H9 (cell line): ENCODE data around the gene GTF3C1. TPM values are rescaled to one million over a fixed set of nuclear protein-coding genes. Genes with fewer than 3 reads are reported as not detected.

Source experiments
- DNase-seq: peaks from one replicate; pipeline ENCODE4 v3.0.0-alpha.2; 2017
- H2AFZ ChIP-seq: one replicate; pipeline ENCODE4 v1.6.1; 2013; ENCODE audit warnings: mild to moderate bottlenecking, low read length, control low read depth, moderate library complexity
- H2AK5ac ChIP-seq: 2 replicates; pipeline ENCODE4 v1.6.1; 2013; ENCODE audit warnings: low read length, control low read depth, mixed read lengths; ENCODE audit not compliant: insufficient read length
- H2BK120ac ChIP-seq: one replicate; pipeline ENCODE4 v1.6.1; 2013; ENCODE audit warnings: low read depth, mild to moderate bottlenecking, low read length, control low read depth, inconsistent platforms; ENCODE audit not compliant: poor library complexity, severe bottlenecking
- H2BK12ac ChIP-seq: 2 replicates; pipeline ENCODE4 v1.6.1; 2013; ENCODE audit warnings: low read length, control low read depth, mixed read lengths, low read depth; ENCODE audit not compliant: insufficient read length
- H2BK15ac ChIP-seq: 2 replicates; pipeline ENCODE4 v1.6.1; 2013; ENCODE audit warnings: low read depth, low read length, control low read depth
- H2BK20ac ChIP-seq: one replicate; pipeline ENCODE4 v1.6.1; 2013; ENCODE audit warnings: low read depth, mild to moderate bottlenecking, low read length, control low read depth, inconsistent platforms; ENCODE audit not compliant: poor library complexity, severe bottlenecking
- H2BK5ac ChIP-seq: 2 replicates; pipeline ENCODE4 v1.6.1; 2013; ENCODE audit warnings: low read length, control low read depth, mixed read lengths; ENCODE audit not compliant: insufficient read length
- H3K14ac ChIP-seq: 2 replicates; pipeline ENCODE4 v1.6.1; 2013; ENCODE audit warnings: low read length, control low read depth; ENCODE audit not compliant: insufficient read depth
- H3K18ac ChIP-seq: 2 replicates; pipeline ENCODE4 v1.6.1; 2013; ENCODE audit warnings: low read depth, mild to moderate bottlenecking, mixed read lengths, low read length, control low read depth; ENCODE audit not compliant: insufficient read length
- H3K23ac ChIP-seq: 2 replicates; pipeline ENCODE4 v1.6.1; 2013; ENCODE audit warnings: low read length, control low read depth, mixed read lengths, low read depth; ENCODE audit not compliant: insufficient read length
- H3K23me2 ChIP-seq: 2 replicates; pipeline ENCODE4 v1.6.1; 2013; ENCODE audit warnings: low read depth, mild to moderate bottlenecking, mixed read lengths, low read length, control low read depth; ENCODE audit not compliant: insufficient read length, poor library complexity, severe bottlenecking
- H3K27ac ChIP-seq: 2 replicates; pipeline ENCODE4 v1.5.1; 2013; ENCODE audit warnings: low read length, control low read depth, mixed read lengths, low read depth; ENCODE audit not compliant: insufficient read length
- H3K27me3 ChIP-seq: 2 replicates; pipeline ENCODE4 v1.6.1; 2013; ENCODE audit warnings: low read length, control low read depth, inconsistent platforms; ENCODE audit not compliant: insufficient read depth
- H3K4ac ChIP-seq: 2 replicates; pipeline ENCODE4 v1.6.1; 2013; ENCODE audit warnings: low read depth, mild to moderate bottlenecking, control low read depth, inconsistent platforms, low read length, moderate library complexity
- H3K4me1 ChIP-seq: 2 replicates; pipeline ENCODE4 v1.6.1; 2013; ENCODE audit warnings: low read length, control low read depth, inconsistent platforms; ENCODE audit not compliant: insufficient read depth
- H3K4me2 ChIP-seq: 2 replicates; pipeline ENCODE4 v1.6.1; 2013; ENCODE audit warnings: low read length, control low read depth, mixed read lengths; ENCODE audit not compliant: insufficient read length, insufficient read depth
- H3K56ac ChIP-seq: 2 replicates; pipeline ENCODE4 v1.6.1; 2013; ENCODE audit warnings: low read depth, mild to moderate bottlenecking, mixed read lengths, low read length, control low read depth; ENCODE audit not compliant: insufficient read length
- H3K79me1 ChIP-seq: 2 replicates; pipeline ENCODE4 v1.6.1; 2013; ENCODE audit warnings: low read depth, mild to moderate bottlenecking, moderate library complexity, low read length, control low read depth, inconsistent platforms; ENCODE audit not compliant: insufficient read depth, poor library complexity, severe bottlenecking
- H3K79me2 ChIP-seq: 2 replicates; pipeline ENCODE4 v1.6.1; 2013; ENCODE audit warnings: low read length, control low read depth, inconsistent platforms; ENCODE audit not compliant: insufficient read depth
- H3K9ac ChIP-seq: 2 replicates; pipeline ENCODE4 v1.6.1; 2013; ENCODE audit warnings: low read length, control low read depth, mixed read lengths; ENCODE audit not compliant: insufficient read length; ENCODE audit errors: extremely low read depth
- H3K9me3 ChIP-seq: one replicate; pipeline ENCODE4 v1.6.1; 2013; ENCODE audit warnings: low read depth, low read length, inconsistent platforms; ENCODE audit not compliant: control insufficient read depth
- H3T11ph ChIP-seq: one replicate; pipeline ENCODE4 v1.6.1; 2013; ENCODE audit warnings: mild to moderate bottlenecking, low read length, control low read depth, inconsistent platforms
- H4K20me1 ChIP-seq: one replicate; pipeline ENCODE4 v1.6.1; 2013; ENCODE audit not compliant: control insufficient read depth, insufficient read length, insufficient read depth
- H4K5ac ChIP-seq: 2 replicates; pipeline ENCODE4 v1.6.1; 2013; ENCODE audit warnings: low read depth, mild to moderate bottlenecking, mixed read lengths, low read length, control low read depth; ENCODE audit not compliant: insufficient read length
- H4K8ac ChIP-seq: replicated peaks from 2 replicates; pipeline ENCODE4 v1.6.1; 2013; ENCODE audit warnings: low read length, control low read depth, mixed read lengths, low read depth; ENCODE audit not compliant: insufficient read length
- H4K91ac ChIP-seq: 2 replicates; pipeline ENCODE4 v1.6.1; 2013; ENCODE audit warnings: low read depth, mild to moderate bottlenecking, moderate library complexity, mixed read lengths, low read length, control low read depth; ENCODE audit not compliant: insufficient read length
- H3K27ac Mint-ChIP-seq, 3 experiments: 2 replicates in 2 of 3; 3 replicates in 1 of 3; pipeline ENCODE4 v1.8.0; 2020 to 2021; ENCODE audit warnings: mixed read lengths in 3 of 3, mild to moderate bottlenecking in 1 of 3, moderate library complexity in 1 of 3
- H3K27me3 Mint-ChIP-seq: 2 replicates; pipeline ENCODE4 v1.8.0; 2021; ENCODE audit warnings: low read depth, mild to moderate bottlenecking, moderate library complexity, mixed read lengths
- H3K36me3 Mint-ChIP-seq, 3 experiments: 2 replicates in 2 of 3; 3 replicates in 1 of 3; pipeline ENCODE4 v1.8.0; 2020 to 2021; ENCODE audit warnings: low read depth in 3 of 3, mixed read lengths in 3 of 3; ENCODE audit not compliant: insufficient read depth in 1 of 3
- H3K4me1 Mint-ChIP-seq, 2 experiments: 2 replicates each; pipeline ENCODE4 v1.8.0; 2020; ENCODE audit warnings: mixed read lengths in 2 of 2
- H3K4me3 Mint-ChIP-seq, 2 experiments: 2 replicates in 1 of 2; 3 replicates in 1 of 2; pipeline ENCODE4 v1.8.0; 2020 to 2021; ENCODE audit warnings: mild to moderate bottlenecking in 2 of 2, mixed read lengths in 2 of 2, moderate library complexity in 1 of 2
- H3K9me3 Mint-ChIP-seq, 2 experiments: 2 replicates in 1 of 2; 3 replicates in 1 of 2; pipeline ENCODE4 v1.8.0; 2020; ENCODE audit warnings: mild to moderate bottlenecking in 2 of 2, mixed read lengths in 2 of 2, moderate library complexity in 1 of 2
- WGBS: extraction: QIAGEN DNeasy Blood & Tissue Kit; methylation state at CpG from one replicate; pipeline ENCODE4 v1.1.7; 2013; ENCODE audit warnings: missing lambda C conversion rate, low lambda C conversion rate, mixed read lengths; ENCODE audit not compliant: insufficient read length; ENCODE audit errors: extremely low coverage; 5-methylcytosine and 5-hydroxymethylcytosine counted together
- total RNA-seq: library from RNA; stranded (reverse); gene quantifications from 2 replicates; pipeline ENCODE4 v1.2.1, GENCODE V29; 2021
- TF ChIP-seq, protein P1 (sequence below): fragments of 200-600 bp; sonication (generic); conservative IDR thresholded peaks from 3 replicates; pipeline ENCODE4 v1.8.0; 2021; ENCODE audit warnings: antibody characterized with exemption, mild to moderate bottlenecking

The GTF3C1 gene
- total RNA-seq, 1 experiment from 2014 or later, result 113 TPM

DNA sequence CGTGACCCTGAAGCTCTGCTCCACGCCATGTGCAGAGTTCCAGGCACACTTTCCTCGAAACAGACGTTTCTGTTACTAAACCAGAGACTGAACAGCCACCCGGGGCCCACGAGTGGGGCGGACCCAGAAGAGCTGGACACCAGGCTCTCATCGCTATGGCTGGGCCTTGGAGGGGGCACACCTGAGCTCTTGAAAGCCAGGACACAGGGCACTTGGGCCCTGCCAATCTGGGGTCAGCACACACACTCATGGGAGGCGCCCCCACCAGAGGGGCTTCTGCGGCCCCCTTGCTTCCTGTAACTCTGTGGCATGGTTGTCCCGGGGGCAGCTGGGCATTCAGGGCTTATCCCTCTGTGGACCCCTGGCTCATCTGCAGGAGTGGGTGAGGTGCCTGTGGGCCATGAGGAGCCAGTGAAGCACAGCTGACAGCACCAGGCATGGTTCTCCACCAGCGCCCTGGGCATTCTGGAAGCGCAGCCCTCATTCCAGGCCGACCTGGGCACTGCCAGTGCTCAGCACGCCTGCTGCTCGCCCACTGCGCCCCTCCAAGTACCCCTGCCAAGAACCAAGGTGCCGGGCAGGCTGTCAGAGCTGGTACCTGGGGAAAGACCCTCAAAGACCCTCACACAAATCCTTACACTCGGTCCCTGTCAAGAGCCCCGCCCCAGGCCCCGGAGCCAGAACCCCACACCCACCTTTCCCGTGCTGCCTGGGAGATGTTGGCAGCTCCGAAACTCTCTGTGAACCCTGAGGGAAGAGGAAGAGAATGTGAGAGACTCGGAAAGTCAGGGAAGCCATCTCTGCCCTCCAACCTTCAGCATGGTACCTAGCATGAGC, 86.6 kb downstream of the GTF3C1 start:
- WGBS, result no CpG with 5 or more reads among the region's 24 CpGs
- no peaks in the 10 kb centered on the region for H3K23me2 ChIP-seq
- H2BK20ac ChIP-seq, result no peak overlapping the region
- H3K79me2 ChIP-seq, result no peaks in the 10 kb centered on the region
- H4K5ac ChIP-seq, result no peak overlapping the region
- H2AFZ ChIP-seq, result no peak overlapping the region
- H4K20me1 ChIP-seq, result no peaks in the 10 kb centered on the region
- no peak overlapping the region for H3T11ph ChIP-seq
- no peak overlapping the region for H4K91ac ChIP-seq
- H3K18ac ChIP-seq, result no peak overlapping the region
- H3K4me2 ChIP-seq, result no peak overlapping the region
- H3K36me3 Mint-ChIP-seq, result peaks cover 26 to 80% (median 58%) of the 10 kb centered on the region in 3 experiments
- no peak overlapping the region for H2BK5ac ChIP-seq
- no peaks in the 10 kb centered on the region for H3K27me3 ChIP-seq
- H3K4me1 ChIP-seq, result no peaks in the 10 kb centered on the region
- H2BK120ac ChIP-seq, result no peak overlapping the region
- H3K4me3 Mint-ChIP-seq, result no peak overlapping the region
- no peak overlapping the region for H3K56ac ChIP-seq
- no peaks in the 10 kb centered on the region for H3K4me1 Mint-ChIP-seq
- no peaks in the 10 kb centered on the region for H3K9me3 ChIP-seq
- no peak overlapping the region for H4K8ac ChIP-seq
- no peaks in the 10 kb centered on the region for H3K79me1 ChIP-seq
- no peak overlapping the region for H2BK12ac ChIP-seq
- H3K9ac ChIP-seq, result no peak overlapping the region
- H2BK15ac ChIP-seq, result no peak overlapping the region
- H3K23ac ChIP-seq, result no peak overlapping the region
- DNase-seq, result no peak
- H3K27ac Mint-ChIP-seq, result no peak overlapping the region
- no peaks in the 10 kb centered on the region for H3K9me3 Mint-ChIP-seq
- H3K14ac ChIP-seq, result no peak overlapping the region
- TF ChIP-seq, protein P1, sequence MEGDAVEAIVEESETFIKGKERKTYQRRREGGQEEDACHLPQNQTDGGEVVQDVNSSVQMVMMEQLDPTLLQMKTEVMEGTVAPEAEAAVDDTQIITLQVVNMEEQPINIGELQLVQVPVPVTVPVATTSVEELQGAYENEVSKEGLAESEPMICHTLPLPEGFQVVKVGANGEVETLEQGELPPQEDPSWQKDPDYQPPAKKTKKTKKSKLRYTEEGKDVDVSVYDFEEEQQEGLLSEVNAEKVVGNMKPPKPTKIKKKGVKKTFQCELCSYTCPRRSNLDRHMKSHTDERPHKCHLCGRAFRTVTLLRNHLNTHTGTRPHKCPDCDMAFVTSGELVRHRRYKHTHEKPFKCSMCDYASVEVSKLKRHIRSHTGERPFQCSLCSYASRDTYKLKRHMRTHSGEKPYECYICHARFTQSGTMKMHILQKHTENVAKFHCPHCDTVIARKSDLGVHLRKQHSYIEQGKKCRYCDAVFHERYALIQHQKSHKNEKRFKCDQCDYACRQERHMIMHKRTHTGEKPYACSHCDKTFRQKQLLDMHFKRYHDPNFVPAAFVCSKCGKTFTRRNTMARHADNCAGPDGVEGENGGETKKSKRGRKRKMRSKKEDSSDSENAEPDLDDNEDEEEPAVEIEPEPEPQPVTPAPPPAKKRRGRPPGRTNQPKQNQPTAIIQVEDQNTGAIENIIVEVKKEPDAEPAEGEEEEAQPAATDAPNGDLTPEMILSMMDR, result no peak
- no peak overlapping the region for H3K27ac ChIP-seq
- H3K4ac ChIP-seq, result no peak overlapping the region
- no peak overlapping the region for H2AK5ac ChIP-seq
- H3K27me3 Mint-ChIP-seq, result no peaks in the 10 kb centered on the region
